Measurements from ENCODE around the gene TMEM247.

The TMEM247 gene

GRCh38 chr2:46479265-46479664 is at the start of gene TMEM247:
Gene TMEM247, plus strand, starts transcription at chr2:46479565.
- TF ChIP-seq CTCF (conservative IDR thresholded peaks at IDR 0.05): no peak

GRCh38 chr2:46430413-46430812 is 49.0 kb upstream of the TMEM247 start:
- no peak for TF ChIP-seq CTCF (conservative IDR thresholded peaks at IDR 0.05)
- H3K27ac ChIP-seq: no peak overlapping the region

More at GRCh38 chr2:46479265-46479664, at the start of gene TMEM247:
- no peak within 1 kb of the TSS for H3K27ac ChIP-seq

- no peak for TF ChIP-seq CTCF (conservative IDR thresholded peaks at IDR 0.05)
- H3K27ac ChIP-seq: no peak overlapping the region
Observed at GRCh38 chr2:46430992-46431391, 48.4 kb upstream of the TMEM247 start.

GRCh38 chr2:46431481-46432235 is 47.7 kb upstream of the TMEM247 start:
- TF ChIP-seq CTCF (conservative IDR thresholded peaks at IDR 0.05): no peak
- no peak overlapping the region for H3K27ac ChIP-seq

- no peak for TF ChIP-seq CTCF (conservative IDR thresholded peaks at IDR 0.05)
- H3K27ac ChIP-seq: no peak overlapping the region
Observed at GRCh38 chr2:46434851-46435273, 44.5 kb upstream of the TMEM247 start.

- no peak for TF ChIP-seq CTCF (conservative IDR thresholded peaks at IDR 0.05)
- no peak overlapping the region for H3K27ac ChIP-seq
Observed at GRCh38 chr2:46435353-46435752, 44.0 kb upstream of the TMEM247 start.

GRCh38 chr2:46435796-46436360 is 43.5 kb upstream of the TMEM247 start:
- no peak overlapping the region for H3K27ac ChIP-seq
- TF ChIP-seq CTCF (conservative IDR thresholded peaks at IDR 0.05): no peak

Measured in VCaP (cell line).